ENCODE measurements around the gene NSMCE1.

DNA sequence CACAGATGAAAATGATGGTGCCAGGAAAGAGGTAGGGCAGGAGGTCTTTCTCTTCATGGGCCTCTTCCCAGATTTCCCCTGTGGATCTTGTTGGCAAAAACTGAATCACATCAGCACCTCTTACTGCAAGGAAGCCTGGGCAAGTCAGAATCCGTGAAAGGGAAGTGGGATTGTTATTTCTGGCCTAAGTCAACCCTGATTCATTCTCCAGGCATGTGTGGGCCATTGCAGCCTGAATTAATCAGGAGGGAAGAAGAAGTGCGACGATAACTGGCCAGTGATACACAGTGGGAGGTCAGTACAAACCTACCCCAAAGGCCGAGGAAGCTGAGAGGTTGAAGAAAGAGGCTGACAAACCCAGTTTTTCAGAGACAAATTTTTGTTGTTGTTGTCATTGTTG, 17.9 kb upstream of the NSMCE1 start:
- TF ChIP-seq EZH2 (optimal IDR thresholded peaks at IDR 0.05; ENCODE audit: low read depth, low read length), result no peak
- TF ChIP-seq, protein P1, sequence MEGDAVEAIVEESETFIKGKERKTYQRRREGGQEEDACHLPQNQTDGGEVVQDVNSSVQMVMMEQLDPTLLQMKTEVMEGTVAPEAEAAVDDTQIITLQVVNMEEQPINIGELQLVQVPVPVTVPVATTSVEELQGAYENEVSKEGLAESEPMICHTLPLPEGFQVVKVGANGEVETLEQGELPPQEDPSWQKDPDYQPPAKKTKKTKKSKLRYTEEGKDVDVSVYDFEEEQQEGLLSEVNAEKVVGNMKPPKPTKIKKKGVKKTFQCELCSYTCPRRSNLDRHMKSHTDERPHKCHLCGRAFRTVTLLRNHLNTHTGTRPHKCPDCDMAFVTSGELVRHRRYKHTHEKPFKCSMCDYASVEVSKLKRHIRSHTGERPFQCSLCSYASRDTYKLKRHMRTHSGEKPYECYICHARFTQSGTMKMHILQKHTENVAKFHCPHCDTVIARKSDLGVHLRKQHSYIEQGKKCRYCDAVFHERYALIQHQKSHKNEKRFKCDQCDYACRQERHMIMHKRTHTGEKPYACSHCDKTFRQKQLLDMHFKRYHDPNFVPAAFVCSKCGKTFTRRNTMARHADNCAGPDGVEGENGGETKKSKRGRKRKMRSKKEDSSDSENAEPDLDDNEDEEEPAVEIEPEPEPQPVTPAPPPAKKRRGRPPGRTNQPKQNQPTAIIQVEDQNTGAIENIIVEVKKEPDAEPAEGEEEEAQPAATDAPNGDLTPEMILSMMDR (IDR thresholded peaks at IDR 0.05; ENCODE audit: low read length), result no peak
